Hematopoietic multipotent progenitor cell treated with erythropoietin and hydrocortisone succinate and interleukin-3 and kit ligand, for 6 days (in vitro differentiated cells): Measurements from ENCODE around the gene UNC13D.
"Not testable (repeated sequence)": the region's sequence is repeated elsewhere in the genome, so short reads cannot be mapped to it uniquely, and the experiment has no call there.

Source experiments
- DNase-seq: peaks from one replicate; pipeline ENCODE4 v3.0.0-alpha.2; 2015

The UNC13D gene

DNA sequence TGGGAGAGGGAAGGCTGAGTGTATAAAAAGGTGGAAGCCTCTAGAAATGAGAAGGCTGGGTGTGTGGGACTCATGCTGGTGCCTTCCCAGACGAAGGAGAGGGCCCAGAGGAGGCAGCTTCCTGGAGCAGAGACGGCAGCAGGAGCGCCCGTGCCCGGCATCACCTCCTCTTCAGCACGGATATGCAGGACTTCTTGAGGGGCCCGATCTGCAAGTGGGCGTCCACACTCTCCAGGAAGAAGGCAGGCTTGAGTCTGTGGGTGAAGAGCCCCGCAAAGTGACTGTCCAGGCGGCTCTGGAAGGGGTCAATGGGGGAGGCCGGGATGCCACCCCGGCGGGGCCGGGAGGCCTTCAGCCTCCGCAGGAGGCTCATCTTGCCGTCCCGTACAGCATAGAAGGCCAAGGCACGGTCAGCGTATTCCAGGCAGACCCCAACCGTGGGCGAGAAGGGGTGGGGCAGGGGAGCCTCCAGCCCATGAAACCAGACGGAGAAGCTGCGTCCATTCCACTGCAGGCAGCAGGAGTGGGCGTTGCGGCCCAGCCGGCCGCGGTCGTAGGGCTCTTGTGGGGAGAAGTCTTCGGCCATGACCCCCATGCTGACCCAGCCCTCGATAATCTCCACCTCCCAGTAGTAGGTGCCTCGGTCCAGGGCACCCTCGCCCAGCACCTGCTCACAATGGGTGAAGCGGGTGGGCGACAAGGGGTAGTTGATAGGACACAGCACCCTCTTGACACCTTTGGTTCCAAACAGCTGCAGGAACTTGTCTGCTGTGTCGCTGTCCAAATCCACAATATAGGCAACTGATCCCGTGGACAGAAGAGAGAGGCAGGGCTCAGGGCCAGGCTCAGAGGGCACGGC is 30.3 kb upstream of the UNC13D start:
- no peak for DNase-seq

DNA sequence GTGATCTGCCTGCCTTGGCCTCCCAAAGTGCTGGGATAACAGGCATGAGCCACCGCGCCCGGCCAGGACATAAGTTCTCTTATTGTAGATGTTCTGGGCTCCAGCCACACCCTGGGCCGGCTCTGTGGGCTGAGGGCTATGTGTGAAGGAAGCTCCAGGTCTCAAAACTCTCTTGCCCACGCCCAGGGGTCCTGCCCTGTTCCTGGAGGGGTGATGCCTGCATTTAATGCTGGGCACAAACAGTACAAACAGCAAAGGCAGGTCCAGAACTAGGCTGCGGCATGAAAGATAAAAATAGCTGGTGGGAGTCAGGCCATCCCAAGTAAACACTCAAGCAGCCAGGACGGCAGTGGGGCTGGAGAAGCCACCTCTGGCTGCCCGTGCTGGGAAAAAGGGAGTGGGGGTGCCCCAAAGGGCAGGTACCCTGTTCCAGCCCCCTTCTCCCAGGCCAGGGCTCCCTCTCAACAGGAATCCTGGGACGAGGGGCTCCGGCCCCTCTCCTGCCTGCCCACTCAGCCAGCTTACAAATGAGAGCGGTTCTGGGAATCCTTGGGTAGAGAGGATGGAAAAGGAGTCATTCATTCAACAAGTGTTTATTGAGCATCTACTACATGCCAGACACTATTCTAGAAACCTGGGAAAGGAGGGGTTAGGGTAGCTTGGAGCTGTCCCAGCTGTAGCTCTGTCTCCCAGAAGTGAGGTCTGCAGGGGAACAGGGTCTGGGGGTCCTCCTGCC is 29.6 kb upstream of the UNC13D start:
- no peak for DNase-seq

DNA sequence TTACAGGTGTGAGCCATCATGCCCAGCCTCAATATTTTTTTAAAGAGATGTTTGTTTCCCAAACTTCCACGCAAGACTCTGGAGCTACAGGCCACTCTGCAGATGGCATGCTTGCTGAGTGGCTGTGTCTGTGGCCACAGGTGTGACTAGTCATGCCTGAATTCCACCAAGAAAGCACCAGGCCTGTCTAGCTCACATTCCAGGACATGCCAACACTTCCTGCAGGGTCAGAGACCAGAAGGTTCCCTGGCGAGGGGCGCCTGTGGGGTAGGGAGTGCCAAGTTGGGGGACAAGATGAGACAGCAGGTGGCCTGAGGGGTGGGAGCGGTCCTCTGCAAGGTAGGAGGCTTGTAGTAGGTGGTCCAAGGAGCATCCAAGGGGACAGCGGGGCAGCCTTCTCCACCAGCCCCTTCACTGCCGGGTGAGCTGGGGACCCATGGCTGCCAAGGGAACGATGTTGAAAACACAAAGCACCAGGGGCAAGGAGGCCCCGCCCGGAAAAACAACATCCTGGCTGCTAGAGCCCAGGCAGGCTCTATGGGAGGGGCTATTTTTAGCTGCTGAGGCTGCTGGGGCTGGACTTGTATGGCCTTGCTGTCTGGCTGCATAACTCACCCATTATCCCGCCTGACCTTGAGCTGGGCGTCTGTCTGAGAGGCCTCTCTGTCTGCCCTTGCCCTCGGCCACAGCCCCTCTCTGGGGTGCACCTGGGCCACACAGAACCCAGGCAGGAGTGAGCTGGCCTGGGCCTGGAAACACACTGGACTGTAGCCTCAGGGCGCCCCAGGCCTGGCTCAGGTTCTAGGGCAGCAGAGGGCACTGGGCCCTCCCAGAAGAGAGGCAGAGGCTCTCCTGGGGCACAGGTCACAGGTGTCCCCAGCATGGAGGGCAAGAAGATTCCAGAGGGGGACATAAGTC is 28.5 kb upstream of the UNC13D start:
- peak; percentile 72 for DNase-seq

DNA sequence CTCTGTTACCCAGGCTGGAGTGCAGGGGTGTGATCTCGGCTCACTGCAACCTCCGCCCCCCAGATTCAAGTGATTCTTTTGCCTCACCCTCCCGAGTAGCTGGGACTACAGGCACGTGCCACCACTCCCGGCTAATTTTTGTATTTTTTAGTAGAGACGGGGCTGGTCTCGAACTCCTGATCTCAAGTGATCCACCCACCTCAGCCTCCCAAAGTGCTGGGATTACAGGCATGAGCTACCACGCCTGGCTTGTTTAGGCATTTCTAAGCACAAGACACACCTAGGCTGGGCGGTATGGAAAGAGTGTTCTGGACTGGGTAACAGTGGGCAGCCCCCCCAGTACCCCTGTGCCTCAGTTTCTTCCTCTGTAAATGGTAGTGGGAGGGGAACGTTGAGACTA is 26.0 kb upstream of the UNC13D start:
- DNase-seq = not testable (repeated sequence)

DNA sequence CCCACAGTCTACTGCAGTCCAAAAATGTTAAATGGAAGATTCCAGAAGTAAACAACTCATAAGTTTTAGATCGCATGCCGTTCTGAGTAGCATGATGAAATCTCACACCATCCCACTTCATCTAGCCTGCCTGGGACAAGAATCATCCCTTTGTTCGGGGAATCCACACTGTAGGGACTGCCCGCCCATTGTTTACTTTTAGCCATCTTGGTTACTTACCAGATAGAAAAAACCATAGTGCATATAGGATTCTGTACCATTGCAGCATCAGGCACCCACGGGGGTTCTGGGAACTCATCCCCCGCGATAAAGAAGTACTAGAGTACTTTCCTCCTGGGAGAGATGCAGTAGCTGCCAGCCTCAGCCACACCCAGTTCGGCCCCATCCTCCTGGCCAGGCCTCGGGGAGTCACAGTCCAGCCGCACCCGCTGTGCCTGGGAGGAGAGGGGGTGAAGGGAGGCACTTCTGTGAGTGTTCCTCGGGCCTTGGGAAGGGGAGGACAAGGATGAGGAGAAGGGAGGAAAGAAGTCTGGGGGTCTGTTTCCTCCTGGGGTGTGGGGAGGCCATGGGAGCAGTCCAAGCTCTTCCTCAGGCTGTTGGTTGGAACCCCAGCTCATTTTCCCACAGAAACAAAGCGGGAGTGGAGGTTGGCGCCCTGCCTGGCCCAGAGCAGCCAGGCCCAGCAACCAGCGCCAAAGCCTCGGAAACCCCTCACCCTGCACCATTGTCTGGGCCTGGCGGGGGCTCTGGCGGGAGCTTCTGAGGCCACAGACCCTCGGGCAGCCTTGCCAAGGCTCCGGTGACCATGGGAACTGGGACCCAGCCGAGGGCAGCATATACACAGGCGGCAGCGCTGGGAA is 25.3 kb upstream of the UNC13D start:
- no peak for DNase-seq

DNA sequence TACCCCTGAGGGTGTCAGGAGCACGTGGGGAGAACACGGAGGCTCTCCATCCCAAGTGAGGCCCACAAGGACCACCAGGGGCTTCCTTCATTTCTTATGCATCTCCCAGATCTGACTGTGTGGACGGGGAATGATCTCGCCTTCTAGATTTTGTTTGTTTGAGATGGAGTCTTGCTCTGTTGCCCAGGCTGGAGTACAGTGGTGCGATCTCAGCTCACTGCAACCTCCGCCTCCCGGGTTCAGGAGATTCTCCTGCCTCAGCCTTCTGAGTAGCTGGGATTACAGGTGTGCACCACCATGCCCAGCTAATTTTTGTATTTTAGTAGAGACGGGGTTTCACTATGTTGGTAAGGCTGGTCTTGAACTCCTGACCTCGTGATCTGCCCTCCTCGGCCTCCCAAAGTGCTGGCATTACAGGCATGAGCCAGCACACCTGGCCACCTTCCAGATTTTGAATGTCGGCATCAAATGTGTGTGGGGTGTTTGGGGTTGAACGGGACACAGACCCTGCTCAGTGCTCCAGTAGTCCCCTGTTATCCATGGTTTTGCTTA is 24.6 kb upstream of the UNC13D start:
- not testable (repeated sequence) for DNase-seq

DNA sequence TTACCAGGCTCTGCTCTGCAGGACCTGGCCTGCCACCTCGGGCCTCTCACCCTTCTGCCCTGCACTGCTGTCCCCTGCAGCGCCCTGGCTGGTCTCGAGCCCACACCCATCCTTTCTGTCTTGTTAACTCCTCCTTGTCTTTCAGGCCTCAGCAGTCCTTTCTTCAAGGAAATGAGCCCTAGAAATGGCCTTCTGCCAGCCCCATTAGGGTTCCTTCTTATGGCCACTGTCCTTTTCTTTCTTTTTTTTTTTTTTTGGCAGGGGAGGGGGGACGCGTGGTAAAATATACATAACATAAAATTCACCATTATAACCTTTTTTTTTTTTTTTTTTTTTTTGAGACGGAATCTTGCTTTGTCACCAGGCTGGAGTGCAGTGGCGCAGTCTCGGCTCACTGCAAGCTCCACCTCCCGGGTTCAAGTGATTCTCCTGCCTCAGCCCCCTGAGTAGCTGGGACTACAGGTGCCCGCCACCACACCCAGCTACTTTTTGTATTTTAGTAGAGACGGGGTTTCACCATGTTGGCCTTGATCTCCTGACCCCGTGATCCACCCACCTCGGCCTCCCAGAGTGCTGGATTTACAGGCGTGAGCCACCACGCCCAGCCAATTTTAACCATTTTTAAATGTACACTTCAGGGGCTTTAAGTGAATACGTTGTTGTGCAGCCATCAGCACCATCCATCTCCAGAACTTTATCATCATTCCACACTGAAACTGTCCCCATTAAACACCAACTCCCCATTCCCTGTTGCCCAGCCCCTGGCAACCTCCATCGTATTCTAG is 21.4 kb upstream of the UNC13D start:
- not testable (repeated sequence) for DNase-seq

DNA sequence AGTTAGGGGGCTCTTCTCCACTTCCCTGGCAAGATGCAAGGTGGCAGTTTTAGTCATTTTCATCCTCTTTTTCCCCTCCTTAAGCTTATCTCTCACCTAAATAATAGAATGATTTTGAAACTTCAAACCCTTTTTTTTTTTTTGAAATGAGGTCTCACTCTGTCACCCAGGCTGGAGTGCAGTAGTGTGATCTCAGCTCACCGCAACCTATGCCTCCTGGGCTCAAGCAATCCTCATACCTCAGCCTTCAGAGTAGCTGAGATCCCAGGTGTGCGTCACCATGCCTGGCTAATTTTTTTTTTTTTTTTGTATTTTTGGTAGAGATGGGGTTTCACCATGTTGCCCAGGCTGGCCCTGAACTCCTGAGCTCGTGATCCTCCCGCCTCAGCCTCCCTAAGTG is 20.7 kb upstream of the UNC13D start:
- not testable (repeated sequence) for DNase-seq

DNA sequence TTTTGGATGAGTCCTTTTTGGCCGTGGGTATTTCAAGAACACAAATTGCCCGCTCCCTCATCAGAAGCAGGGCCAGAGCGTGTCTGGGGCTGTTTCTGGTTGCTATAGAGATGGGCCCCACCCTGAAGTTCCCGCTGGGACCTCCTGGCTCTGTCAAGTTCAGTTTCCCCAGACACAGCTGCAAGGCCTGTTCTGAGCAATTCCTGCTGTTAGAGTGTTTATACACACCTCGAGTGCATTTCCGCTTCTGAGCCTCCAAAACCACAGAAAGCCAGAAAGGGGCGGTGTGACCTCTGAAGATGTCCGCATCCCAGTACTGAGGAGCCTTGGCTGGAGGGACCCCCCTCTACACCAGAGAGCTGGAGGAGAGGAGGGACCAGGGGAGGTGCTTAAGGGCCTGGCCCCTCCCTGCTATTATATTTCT is 20.3 kb upstream of the UNC13D start:
- DNase-seq = peak; percentile 72

DNA sequence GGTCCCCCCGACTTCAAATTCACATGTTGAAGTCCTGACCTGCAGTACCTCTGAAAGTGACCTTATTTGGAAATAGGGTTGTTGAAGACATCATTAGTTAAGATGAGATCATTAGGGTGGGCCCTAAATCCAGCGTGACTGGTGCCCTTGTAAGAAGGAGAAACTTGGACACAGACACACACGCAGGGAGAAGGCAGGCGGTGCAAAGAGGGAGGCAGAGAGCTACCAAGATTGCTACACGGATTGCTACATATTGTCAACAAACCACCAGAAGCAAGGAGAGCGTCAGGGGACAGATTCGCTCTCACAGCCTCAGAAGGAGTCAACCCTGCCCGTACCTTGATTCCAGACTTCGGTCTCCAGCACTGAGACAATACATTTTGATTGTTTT is 17.7 kb upstream of the UNC13D start:
- DNase-seq = no peak

DNA sequence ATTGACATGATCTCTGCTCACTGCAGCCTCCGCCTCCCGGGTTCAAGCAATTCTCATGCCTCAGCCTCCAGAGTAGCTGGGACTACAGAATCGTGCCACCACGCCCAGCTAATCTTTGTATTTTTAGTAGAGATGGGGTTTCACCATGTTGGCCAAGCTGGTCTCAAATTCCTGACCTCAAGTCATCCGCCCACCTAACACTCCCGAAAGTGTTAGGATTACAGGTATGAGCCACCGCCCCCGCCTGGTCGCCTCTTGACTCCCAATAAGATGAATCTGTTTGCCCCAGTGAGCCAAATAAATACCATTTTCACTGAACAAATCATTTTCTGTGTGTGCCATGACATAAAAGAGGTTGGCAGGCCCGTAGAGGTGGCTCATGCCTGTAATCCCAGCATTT is 15.2 kb upstream of the UNC13D start:
- DNase-seq = not testable (repeated sequence)

DNA sequence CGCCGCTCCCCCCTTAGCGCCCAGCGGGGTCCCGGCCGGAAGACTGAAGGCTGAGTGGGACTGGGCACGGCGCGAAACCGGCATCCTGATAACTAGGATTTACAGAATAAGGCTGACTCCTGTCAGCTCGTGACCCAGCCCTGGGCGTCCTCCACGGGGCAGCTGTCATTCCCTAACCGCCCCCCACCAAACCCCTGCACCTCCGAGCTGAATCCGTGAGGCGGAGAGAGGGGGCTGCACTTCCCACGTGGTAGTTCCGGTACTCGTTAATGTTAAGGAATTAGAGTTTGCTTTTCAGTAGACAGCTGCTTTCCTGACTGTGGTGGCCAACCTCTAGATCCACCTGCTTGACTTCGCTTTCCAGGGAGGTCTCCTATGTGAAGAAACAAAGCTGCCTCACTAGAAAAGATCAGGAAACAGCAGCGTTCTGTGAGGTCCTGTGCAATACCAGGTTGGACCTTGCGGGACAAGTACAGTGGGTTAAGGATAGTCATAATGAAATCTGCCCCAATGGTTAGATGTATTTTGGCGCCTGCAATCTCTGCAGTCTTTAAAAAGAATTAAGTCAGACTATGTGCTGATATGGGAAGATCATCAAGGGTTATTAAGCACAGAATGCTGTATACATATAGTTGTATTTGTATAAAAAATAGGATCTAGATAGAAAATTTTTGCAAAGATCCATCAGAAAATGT is 12.0 kb upstream of the UNC13D start:
- DNase-seq = peak; percentile 55

DNA sequence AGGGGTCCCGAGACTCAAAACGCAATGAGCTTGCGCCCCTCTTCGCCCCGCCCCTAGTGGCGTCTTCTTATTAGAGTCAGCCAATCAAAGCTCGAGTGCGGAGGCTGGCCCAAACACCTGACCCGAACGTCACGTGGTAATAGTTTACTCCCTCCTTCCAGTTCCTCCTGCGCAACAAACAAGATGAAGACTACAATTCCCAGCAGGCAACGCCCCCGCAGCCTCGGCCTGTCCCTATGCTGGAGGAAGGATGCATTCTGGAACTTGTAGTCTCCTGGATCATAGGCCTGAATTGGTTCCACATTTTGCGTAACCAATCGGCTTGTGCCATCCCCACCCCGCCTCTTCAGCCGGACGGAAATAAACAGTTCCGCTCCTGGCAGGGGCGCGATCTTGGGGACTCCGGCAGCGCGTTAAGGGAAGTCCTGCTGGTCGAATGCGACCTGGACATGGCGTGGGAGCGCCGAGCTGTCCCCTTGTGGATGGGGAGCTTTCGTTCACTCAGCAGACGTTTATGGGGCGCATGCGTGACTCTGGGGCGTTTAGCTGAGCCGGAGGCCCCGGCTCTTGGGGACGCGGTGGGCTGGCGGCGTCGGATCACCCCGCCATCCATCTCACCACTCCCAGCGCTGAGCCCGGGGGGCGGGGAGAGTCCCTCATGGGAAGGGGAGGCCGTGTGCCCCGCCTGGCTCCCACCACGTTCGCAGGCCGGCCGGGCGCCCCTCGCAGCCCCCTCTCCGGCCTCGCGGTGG is 11.3 kb upstream of the UNC13D start, which contains the start of gene WBP2:
Gene WBP2 (minus strand): TSS at position 26 of the 752 bp plus-strand sequence. CDS start 38 bp downstream, outside the sequence.
- peak; percentile 100 for DNase-seq

DNA sequence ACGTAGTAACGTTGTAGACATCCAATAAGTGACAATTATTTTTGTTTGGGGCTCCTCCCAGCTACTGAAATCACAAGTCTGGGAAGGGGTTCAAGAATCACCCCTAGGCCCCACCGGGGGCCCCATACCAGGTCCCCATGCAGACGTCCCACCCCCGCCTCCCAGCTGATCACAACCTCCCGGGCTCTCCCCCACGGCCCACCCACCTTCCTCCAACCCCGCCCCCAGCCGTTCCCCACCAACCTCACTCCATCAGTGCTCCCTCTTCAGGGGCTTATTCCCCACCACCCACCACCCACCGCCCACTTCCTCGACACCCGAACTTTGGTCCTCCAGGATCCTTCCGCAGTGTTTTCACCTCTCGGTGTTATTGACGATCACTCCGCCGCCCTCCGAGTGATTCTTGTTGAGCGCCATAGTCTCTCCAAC is 10.7 kb upstream of the UNC13D start:
- no peak for DNase-seq

DNA sequence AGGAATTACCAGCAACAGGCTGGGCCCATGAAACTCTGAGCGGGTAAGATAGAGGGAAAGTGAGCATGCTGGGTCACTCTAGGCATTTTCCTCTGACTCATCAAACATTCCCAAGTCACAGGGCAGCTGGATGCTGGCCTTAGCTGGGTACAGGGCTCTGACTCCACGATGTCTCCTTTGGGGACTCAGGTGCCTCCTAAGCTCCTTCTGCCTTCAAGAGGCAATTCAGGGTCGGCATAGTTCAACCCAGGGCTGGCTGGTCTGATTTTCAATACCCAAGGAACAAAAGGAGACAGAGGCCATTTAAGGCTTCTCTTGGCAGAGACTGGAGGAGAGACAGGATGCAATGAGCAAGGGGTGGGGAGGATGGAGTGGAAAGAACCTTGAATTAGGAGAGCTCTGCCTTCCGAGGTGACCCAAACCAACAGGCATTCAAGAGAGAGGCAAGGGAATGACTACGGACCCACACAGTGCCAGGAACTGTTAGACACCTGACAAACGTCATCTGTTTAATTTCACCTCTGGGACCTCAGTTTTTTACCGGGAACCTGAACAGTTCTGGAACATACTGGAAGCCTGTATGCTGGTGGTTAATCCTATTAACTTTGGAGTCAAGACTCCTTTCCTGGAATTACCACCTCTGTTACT is 10.0 kb upstream of the UNC13D start:
- no peak for DNase-seq

DNA sequence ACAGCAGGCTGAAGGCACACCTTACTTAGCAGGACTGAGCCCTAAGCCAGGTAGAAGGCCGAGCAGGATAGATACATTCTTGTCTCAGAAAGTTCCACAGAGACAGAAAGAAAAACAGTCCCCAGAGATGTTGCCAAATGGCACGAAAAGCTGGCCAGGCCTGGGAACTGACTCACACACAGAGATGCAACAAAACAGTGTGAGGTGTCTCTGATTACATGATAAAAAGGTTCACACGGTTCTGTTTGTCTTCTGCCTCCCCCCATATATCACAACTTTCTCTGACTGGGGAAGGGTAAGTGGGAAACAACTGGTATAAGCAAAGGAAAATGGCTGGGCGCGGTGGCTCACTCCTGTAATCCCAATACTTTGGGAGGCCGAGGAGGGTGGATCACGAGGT is 9.2 kb upstream of the UNC13D start:
- DNase-seq = no peak

DNA sequence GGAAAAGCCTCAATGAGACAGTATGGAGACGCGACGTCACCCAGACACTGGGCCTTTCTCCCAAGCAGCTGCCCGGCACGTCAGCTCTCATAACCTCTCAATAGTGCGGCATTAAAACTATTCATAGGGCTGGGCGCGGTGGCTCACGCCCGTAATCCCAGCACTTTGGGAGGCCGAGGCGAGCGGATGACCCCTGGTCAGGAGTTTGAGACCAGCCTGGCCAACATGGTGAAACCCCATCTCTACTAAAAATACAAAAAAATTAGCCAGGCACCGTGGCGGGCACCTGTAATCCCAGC is 7.4 kb upstream of the UNC13D start:
- not testable (repeated sequence) for DNase-seq

DNA sequence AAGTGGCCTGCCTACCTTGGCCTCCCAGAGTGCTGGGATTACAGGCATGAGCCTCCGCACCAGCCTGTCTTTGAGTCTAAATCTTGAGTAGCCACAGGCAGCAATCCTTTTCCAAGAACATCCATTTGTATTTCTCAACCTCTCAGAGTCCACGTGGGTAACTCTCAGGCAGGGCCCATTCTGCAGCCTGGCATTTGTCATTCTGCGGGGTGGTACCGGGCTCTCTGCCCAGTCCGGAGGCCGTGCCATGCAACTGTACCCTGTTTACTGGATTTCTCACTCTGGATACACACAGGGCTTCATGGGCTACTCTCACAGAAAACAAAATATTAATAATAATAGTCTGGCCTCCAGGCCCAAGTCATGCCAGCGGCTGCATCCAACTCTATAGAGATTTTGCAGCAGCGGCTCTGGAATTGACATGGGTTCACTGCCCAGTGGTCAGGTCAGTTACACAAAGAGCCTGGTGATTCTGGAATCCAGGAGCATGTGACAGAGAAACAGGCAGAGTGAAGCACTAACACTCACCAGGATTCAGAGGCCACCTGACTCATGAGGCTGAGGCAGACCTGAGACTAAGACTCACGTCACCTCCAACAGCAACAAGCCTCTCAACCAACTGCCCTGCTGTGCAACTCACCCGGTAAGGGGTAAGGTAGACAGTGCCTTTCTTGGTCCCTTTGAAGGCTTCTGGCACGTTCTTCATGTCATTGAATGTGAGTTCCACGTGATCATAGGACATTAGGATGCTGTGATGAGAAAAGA is 6.9 kb upstream of the UNC13D start:
- no peak for DNase-seq
